Activated CD4-positive, alpha-beta T cell treated with anti-CD3 and anti-CD28 coated beads, Interleukin-2, Interleukin-4, amounts not matched to agents 100 ng/mL and 50 ng/mL, durations not matched to agents 16 hours and 8 hours (primary cell): ENCODE measurements around the gene GAGE10.

ENCODE experiments used
- DNase-seq: peaks from one replicate; pipeline ENCODE4 v3.0.0-alpha.2; 2020; ENCODE audit warnings: low spot score

Gene GAGE10, protein sequence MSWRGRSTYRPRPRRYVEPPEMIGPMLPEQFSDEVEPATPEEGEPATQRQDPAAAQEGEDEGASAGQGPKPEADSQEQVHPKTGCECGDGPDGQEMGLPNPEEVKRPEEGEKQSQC

DNA sequence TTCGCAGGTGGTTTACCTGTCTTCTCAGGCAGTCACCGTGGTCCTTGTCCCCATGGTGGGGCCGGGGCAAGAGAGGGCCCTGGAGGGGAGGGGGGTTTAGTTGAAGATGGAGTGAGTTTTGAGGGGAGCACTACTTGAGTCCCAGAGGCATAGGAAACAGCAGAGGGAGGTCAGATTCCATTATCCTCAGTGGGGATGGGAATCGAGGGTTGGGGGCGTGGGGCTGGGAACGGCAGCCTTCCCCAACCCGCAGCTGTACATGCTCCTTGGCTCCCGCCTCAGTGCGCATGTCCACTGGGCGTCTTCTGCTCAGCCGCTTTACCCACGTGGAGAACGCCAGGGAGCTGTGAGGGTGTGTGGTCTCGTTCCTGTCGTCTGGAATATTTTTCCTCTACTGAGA, at the start of gene GAGE10:
Gene GAGE10, plus strand, starts transcription at position 301 of the 400 bp plus-strand sequence. CDS start 1,214 bp downstream, outside the sequence.
- no peak for DNase-seq

DNA sequence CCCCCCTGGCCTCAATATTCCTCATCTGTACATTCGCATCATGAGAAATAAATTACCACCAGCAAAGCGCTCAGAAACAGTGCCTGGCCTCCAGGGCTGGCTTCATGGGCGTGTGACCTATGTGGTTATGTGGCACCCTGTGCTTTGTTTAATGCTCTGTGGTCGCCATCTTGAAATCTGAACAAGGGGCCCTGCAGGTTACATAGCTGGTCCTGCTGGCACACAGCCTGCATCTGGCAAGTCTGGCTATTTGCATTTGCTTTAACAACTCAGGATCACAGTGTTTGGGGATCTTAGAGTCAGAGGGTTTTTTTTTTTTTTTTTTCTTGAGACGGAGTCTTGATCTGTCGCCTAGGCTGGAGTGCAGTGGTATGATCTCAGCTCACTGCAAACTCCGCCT, 48.8 kb upstream of the GAGE10 start:
- DNase-seq, result no peak

DNA sequence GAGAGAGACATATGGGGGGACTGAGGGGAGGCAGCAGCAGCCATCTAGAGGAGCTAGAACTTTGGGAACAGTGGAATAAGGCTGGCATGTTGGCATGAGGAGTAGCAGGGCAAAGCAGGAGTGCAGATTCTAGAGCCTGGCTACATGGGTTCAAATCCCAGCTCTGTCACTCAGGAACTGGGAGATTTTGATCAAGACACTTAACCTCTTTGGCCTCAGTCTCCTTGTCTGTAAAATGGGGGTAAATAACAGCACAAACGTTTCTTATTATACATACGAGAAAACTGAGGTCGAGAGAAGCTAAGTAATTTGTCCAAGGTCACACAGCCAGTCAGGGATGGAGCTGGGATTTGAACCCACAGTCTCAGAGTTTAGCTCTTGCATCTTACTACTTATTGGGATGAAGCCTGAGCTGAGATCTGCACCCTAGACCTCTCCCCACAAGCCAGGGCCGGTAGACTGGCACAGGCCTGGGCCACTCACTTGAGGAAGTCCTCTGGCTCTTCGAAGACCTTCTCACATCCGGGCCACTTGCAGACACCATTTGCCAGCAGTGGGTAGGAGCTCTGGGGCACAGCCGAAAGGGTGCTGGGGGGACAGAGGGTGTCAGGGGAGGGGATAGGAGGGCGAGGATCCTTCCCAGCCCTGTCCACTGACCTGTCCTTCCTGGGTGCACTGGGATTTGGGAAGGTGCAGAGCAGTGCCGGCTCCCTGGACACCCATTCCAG, 47.0 kb upstream of the GAGE10 start:
- DNase-seq, result no peak

DNA sequence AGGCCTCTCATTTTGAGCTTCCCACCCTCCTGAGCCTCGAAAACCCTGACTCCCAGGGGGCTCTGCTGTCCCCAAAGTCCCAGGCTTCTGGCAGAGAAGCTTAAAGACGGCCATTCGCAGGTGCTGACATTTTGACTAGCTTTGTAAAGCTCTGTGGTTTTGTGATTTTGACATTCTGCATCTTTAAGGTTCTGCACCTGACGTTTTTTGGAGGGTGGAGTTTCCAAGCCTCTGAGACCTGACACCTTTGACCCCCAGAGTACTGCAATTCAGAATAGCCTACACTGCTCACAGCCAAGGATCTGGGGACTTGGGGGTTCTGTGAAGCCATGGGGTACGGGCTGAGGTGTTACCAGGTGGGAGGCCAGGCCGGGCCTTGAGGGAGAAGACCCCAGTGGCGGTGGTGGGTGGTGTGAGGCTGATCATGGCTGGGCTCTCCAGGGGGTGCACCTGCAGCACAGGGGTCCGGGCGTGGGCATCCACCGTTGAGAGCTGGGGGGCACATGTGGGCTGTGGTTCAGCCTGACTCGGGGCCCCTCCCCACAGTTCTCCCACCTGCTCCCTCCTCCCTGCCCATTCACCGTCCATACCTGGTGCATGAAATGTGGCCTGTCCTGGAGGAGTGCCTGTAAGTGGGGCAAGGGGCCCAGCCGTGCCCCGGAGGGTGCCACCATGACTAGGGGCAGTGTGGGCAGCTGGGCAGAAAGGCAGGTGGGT, 46.2 kb upstream of the GAGE10 start:
- no peak for DNase-seq

DNA sequence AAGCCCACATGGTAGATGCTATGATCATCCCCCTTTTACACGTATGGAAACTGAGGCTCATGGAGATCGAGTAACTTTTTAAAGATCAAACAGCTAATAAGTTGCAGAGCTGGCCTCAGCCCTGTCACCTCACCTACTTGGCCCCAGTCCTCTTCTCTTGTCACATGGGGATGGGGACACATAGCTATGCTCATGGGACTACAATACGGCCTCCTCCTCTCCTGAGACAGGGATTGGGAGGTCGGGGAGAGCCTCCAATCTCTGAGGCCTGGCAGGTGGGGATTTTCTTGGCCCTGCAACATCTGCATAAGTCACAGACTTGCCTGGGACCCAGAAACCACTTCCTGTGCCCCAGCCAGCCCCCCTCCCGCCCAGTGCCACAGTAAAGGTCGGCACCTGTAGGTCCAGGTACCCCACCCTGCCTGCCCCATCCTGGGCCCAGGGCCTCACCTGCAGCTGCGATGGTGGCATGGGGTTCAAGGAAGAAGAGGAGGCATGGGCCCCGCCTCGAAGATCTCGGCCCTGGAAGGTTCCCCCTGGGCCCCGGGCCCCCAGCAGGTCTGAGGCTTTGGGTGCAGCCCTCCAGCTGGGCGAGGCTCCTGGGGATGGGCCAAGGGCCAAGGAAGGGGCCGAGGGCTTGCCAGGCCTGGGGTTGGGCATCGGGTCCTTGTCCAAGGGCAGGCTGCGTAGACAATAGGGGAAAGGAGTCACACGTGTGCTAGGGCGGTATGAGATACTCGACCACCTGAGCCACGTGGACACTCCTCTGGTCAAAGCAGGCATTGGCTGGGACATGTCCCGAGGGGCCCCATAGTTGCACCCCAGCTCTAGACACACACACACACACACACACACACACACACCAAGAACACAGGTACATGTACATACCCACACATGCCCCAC, 45.3 kb upstream of the GAGE10 start:
- no peak for DNase-seq

DNA sequence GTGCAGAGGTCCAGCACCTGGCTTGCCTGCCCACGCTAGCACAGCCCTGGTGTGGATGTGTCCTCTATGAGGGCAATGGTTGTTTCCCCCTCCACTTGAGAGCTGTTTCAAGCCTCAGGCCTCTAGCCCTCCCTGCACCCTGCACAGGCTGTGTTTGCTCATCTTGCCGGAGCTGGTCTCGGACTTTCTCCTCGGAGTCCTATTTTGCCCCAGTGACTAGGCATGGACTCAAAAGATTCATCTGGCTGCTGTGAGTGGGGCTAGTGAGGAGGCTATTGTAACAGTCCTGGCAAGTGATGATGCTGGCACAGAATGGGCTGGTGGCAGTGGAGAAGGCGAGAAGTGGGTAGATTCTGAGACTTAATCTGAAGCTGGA, 44.7 kb upstream of the GAGE10 start:
- no peak for DNase-seq

DNA sequence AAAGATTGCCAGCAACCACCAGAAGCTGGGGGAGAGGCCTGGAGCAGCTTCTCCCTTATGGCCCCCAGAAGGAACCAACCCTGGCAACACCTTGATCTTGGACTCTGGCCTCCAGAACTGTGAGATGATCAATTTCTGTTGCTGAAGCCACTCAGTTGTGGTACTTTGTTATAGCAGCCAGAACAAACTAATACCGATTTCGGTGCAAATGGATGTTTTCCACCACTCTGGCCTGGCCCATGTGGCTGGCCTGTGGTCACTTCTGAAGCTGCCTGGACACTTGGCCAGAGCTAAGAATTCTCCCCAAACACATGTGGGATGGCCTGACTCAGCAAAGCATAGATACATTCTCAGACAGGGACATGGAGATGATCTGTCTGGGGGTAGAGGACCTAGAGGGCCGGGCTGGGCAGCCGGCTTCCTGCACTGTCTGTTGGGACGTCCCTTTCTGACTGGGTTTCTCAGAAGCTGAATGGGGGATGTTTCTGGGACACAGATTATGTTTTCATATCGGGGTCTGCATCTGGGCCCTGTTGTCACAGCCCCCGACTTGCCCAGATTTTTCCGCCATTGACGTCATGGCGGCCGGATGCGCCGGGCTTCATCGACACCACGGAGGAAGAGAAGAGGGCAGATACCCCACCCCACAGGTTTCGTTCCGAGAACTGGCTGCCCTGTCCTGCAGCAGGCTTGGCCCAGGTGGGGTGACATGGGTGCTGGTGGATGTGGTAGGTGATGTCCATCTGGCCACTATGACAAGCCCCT, 43.0 kb upstream of the GAGE10 start:
- DNase-seq, result no peak

DNA sequence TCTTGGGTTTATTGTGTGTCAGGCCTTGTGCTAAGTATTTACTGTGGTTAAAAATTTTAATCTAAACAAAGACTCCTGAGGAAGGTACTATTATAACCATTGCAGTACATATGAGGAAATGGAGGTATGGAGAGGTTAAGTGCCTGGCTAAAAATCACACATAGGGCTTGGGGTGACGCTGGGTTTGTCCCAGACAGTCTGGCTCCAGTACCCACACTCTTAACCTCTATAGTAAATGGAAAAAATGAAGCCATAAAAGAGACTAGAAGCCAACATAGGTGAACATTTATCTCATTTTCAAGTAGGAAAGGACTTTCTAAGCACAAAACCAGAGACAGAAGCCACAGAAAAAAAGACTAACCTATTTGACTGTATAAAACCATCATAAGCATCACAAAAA, 40.8 kb upstream of the GAGE10 start:
- no peak for DNase-seq

DNA sequence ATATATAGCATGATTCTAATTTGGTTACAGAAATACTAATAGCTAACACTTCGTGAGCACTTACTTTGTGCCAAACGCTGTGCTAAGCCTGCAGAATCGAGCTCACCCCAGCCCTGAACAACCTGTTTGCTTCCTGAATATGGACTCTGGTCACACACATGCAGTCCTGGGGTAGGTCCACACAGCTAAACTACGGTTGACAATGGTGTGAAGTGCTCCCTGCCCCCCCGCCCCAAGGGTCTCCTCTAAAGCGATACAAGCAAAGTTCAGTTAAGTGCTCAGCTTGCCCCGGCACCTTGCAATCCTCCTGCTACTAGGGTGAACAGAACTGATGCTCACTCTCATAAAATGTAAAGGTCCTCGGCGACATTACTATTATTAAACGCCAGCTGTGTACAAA, 39.8 kb upstream of the GAGE10 start:
- no peak for DNase-seq

DNA sequence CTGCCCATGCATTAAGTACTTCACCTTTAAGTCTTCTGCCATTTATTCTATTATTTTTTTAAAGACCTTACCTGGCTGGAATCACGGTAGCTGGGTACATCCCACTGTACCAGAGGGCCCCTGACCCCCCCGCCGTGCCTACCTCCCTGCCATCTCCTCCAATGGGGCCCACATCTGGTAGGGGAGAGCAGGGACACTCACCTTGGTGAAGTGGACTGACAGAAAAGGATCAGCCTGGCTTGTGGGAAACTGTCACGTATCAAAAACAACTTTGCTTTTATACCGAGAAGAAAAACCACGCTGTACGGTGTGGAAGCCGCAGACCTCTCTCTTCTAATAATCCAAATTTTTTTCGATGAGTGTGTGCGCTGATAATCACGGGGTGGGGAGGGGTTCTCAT, 39.0 kb upstream of the GAGE10 start, which contains the start of gene FOXP3:
Gene FOXP3, minus strand, starts transcription at position 251 of the 400 bp plus-strand sequence. CDS start 6,205 bp downstream, outside the sequence.
- DNase-seq, result no peak

DNA sequence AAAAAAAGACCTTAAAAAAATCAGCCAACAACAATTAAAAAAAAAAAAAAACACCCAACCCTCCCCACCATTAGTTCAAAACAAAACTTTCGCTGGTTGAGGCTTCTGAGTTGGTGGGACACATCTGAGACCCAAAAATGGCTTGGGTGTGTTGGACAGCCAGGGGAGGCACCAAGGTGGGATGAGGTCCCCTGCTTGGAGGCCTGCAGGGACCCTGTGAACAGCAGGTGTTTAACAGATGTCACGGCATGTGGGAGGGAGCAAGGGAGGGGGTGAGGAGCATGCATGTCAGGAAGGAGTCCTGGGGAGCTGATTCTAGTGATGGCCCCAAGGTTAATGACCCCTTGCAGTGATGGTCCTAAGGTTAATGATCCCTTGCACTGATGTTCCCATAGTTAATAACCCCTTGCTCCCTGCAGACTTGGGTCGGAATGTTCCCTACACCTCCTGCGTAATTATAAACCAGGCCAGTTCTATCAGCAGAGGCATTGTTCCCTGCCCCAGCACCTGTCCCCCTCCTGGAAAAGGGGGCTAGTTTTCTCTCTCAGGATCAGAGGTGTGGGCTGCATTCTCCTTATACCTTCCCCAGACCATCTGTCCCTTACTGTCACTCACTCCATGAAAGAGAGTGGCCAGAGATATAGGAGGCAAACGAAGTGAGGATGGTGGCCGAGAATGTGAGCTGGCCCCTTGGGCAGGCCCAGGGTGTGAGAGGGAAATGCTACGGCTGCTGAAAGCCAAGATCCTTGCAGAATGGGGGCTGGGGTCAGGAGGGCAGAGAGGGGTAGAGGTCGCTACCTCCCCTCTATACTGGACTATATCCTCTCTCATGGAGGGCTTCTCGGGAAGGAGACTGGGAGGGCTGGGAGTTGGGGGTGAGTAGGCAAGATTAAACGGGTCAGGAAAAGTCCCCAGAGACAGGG, 36.7 kb upstream of the GAGE10 start:
- no peak for DNase-seq

DNA sequence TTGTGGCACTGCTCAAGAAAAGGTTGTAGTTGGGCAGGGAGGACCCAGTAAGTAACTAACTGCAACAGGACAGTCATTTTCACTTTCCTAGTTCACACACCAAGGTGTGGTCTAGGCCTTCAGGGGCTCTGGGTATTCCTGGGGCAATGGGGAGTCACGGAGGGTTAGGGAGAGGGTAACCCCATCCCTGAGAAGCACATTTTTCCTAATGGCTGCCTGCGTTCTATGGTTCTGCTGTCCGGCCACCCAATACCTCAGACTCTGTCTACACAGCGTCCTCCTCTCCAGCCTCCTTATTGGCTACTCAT, 34.8 kb upstream of the GAGE10 start:
- no peak for DNase-seq

DNA sequence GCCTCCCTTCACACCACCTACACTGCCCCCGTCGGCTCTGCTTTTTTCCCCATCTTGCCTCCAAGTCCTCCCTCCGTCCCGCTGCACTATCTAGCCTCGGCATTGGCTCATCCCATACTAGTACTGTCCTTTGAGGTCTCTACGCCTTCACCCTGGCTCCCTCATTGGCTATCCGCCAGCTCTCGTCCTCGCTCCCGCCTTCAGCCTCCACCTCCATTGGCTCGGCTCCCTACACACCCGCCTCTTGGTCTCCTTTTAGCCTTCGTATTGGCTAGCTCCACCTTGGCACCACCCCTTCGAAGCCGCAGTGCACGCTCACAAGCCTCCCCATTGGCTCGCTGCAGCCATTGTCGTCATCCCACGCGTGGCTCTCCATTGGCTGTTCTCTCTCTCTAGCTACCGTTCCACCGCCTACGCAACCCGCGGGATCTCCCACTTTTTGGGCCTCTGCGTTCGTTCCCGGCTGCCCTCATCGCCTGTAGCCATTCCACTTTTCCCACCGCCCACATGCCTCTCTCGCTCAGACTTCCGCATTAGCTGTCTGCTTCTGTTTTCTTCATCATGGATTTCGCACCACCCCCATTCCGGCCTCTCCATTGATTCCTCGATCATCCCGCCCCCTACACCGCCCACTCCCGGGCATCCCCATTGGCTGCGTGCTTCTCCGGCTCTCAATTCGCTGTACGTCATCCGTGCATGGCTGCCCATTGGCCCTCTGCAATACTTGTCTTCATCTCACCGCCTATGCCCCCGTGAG, 34.3 kb upstream of the GAGE10 start:
- DNase-seq, result peak; percentile 96

DNA sequence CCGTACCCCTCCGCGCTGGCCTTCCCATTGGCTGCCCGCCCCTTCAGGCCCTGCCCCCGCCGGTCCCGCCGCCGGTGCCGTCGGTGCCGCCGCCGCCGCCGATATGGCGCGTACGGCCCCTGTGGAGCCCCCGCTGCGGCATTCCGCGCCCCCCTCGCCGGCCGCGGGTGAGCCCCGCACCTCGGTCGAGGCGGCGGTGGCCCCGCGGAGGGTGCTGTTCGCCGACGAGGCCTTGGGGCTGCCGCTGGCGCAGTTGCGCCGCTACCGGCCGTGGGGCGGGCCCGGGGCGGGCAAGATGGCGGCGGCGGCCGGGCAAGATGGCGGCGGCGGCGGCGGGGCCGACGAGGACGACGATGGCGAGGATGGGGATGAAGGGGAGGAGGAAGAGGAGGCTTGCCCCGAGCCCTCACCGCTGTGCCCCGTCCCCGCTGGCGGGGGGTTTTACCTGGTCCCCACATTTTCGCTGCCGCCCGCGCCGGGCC, 33.6 kb upstream of the GAGE10 start, which contains the start of gene PPP1R3F:
Gene PPP1R3F, plus strand, starts transcription at position 27 of the 482 bp plus-strand sequence. Its CDS starts 77 bp downstream, at position 104.
- DNase-seq, result no peak

DNA sequence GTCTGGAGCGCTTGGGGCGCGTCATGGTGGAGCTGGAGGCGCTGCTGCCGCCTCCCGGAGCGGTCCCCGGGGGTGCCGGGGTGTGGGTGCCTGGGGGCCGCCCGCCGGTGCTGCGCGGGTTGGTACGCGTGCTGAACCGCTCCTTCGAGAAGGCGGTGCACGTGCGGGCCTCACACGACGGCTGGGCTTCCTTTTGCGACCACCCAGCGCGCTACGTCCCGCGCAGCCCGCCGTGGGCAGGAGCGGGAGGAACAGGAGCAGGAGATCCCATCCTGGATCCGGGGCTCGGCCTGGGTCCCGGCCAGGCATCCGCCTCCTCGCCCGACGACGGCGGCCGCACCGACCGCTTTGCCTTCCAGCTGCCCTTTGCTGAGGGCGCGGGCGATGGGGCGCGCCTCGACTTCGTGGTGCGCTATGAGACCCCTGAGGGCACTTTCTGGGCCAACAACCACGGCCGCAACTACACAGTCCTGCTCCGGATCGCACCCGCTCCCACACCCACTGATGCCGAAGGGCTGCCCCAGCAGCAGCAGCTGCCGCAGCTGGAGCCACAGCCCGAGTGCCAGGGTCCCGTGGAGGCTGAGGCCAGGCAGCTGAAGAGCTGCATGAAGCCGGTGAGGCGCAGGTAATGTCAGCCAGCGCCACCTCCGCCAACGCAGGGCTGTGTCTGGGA, 33.1 kb upstream of the GAGE10 start:
- no peak for DNase-seq

DNA sequence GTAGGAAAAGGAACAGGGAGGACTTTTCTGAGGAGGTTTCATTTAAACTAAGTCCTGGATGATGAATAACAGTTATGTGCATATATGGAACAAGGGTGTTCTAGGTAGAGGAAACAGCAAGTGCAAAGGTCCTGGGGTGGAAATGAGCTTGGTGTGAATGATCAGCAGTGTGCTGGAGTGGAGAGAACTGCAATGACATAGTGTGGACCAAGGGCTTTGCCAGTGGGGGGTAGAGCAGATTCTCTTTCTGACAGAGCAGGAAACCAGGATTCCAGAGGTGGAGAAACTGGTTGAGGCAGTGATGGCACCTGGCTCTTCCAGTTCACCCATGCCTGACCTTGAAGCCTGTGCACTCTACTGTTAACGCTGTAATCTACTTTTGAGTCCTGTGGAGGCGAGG, 32.1 kb upstream of the GAGE10 start:
- DNase-seq, result no peak

DNA sequence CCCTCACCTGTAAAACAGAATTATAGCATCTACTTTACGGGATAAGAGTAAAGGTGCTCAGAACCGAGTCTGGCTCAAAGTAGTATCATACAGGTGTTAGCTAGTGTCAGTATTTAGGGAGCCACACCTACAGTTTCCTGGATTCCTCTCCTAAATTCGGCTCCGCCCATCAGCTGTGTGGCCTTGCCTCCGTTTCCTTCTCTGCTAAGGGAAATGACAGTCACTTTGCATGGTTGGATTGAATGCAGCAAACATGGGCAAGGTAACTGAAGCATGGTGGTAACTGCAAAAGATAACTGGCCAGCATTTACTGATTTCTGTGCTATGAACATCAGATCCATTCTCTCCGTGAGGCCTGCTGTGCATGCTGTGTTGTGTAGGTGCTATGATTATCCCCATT, 31.0 kb upstream of the GAGE10 start:
- peak; percentile 37 for DNase-seq

DNA sequence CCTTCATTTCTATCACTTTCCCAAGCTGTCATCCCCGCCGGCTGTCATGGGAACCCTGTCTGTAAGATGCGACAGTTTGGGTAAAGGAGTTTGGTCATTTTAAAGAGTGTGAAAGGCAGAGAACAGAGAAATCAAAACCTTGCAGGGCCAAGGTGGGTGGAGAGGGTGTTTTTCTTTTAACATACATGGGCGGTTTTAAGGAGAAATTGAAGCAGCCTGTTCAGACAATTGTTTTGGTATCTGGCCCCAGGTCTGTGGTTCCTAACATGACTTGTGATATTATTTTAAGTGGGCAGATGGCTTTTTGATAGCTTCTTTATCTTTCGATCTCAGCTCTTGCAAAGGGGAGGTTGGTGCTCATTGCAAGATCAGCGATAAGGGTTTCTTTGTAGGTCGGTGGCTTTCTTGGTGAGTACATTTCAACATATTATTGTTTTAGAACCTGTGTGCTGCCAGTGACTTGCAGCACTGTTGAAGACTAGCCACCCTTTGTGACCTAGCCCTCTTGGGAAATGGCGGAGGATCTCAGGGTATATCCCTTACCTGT, 30.2 kb upstream of the GAGE10 start:
- DNase-seq, result peak; percentile 77

DNA sequence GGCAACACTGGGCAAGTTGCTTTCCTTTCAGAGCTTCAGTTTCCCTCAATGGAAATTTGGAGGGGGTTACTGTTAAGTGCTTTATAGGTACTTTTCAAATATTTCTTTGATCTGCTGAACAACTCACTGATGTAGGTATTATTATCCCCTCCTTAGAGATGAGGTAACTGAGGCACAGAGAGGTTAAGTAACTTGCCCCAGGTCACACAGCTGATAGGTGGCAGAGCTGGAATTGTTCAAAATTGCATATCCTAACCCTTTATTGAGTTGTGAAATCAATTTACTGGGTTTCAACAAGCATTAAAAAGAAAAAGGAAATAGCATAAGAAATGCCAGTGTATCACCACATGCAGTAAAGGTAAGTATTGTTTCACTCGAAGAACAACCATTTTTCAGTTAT, 27.2 kb upstream of the GAGE10 start:
- DNase-seq, result no peak
